NCI-H187 treated with DMSO at 0.1 percent for 48 hours (cell line): ENCODE data around the gene CMIP.

Experiments
- DNase-seq: peaks from one replicate; lab custom pipeline; 2025; lab: John Stamatoyannopoulos, UW

Gene CMIP

DNA sequence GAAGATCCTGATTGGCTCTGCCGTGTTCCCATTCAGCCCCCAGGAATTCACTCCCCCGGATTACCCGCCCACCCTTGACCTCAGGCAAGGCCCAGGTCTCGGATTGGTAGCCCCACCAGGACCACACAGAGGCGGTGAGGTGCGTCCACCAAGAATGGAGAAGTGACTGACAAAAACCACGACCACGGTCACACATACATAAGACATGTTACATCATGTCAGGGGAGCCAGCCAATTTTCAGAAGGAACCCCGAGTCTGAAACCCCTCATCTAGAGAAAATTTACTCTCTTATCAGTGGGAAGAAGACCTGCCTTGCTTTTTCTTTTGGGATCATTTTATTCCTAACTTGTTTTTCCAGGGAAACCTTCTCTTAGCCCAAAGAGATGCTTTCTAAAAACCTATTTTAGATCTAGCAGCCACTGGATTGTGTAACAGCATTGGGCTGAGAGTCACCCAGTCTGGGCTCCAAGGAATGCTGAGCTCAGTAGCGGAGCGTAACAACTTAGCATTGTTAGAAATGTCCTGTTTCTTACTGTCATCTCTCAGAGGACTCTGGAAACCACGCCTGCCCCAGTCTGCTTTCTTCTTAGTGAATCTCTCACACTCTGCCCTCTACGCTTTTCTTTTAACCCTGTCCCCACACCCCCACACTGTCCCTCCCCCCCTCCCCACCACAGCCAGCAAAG, 164.1 kb downstream of the CMIP start:
- no peak for DNase-seq

DNA sequence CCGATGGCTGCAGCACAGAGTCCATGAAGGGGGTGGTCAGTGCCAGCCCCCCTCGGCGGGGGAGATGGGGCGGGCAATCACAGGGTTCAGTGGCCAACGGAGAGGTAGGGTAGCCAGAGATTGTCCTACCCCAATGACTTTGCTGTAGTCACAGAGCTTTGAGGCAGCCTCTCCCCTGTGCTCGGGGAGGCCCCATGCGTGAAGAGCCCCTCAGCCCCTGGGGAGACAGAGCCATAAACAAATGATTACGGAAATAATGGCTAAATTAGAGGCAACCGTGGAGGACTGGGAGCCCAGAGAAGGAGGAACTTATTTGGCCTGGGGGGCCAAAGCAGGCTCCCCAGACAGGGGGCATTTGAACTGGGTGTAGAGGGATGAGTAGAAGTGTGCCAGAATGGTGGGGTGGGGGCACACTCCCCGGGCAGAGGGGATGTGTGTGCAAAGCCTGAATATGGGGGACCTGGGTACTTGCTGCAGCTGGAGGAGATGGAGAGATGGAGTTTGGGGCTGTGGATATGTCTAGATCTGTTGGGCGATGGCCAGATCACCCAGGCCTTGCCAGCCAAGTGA, 164.8 kb downstream of the CMIP start:
- no peak for DNase-seq

DNA sequence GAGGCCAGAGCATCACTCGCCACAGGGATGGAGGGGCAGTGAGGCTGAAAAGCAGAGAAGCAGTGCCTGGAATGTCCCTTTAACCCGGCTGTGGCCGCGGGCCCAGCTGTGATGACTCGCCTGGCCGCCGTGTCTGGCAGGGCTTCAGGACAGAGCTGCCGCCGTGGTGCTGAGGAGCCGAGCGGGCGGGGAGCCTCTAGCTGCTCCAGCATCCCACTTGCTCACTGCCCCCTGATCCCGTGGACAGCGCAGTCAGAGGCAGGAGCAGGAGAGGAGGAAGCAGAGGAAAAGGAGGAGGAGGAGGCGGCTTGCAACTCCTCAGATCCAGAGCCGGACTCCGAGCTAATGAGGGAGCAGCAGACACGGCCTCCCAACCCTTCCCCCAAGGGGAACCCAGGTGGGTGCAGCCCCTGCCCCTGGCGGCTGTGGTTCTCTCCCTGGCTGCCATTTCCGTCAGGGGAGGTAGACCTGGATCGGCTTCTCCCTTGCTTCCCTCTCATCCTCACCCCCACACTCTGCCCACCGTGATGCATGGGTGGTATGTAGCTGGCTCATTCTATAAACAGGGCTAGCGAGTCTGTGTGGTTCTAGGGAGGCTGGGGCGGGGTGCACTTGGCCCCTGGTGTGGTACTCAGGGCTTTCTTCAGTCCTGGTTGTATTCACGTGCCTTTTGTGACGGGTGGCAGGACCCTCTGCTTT, 165.7 kb downstream of the CMIP start:
- DNase-seq: no peak

GRCh38 chr16:81610936-81611335, 166.3 kb downstream of the CMIP start:
- DNase-seq: no peak

DNA sequence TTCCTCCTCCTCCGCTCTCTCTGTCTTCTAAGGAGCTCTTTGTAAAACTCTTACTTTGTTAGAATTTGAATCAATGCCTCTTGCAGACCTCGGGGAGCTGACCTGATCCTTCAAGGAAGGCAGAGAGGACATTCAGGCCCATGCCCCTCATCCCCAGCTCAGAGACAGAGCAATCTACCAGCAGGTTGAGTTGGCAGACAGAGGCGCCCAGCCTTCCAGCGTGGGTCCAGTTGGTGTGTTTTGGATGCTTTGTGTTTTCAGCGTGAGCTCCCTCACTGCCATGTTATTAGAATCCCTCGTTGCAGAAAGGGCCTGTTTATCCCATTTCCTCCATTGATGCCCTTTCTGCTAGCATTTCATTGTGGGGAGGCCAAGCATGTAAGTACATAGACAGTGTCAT, 167.1 kb downstream of the CMIP start:
- no peak for DNase-seq

DNA sequence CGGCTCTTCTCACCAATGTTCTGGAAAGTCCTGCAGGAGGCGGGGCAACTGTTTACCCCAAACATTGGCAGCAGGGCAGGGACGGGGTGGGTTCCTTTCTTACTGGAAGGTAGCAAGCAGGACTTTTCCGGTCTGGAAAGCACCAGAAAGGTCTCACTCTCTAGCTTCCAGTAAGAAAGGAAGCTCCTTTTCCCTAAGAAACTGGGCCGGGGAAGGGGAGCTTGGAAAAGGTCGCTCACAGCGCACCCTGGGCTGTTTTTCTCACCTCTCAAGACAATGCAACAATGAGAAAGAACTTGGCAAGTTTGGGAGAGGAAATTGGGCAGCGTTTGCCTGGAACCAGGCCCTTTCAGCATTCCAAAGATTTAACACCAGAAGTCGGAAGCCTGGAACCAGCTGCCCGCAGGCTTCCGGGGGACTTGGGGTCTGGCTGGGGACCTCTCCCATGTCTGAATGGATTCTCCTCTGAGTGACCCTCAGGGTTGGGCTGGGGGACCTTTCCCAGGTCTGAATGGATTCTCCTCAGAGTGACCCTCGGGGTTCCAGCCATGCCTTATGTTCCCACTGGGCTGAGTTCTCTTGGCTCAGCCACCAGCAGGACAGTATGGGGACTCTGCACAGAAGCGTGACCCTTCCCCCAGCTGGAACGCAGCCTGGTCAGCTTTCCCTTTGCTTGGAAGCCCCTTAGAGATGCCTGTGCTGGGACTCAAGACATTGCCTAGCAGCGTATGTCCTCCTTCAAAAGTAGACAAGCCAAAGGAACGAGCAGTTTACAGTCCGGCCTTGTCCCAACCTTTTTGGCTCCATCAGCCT, 167.9 kb downstream of the CMIP start:
- DNase-seq: no peak

GRCh38 chr16:81614171-81614570, 169.6 kb downstream of the CMIP start:
- DNase-seq: no peak

- DNase-seq: no peak
These were observed 170.2 kb downstream of the CMIP start for GRCh38 chr16:81614654-81615359.

DNA sequence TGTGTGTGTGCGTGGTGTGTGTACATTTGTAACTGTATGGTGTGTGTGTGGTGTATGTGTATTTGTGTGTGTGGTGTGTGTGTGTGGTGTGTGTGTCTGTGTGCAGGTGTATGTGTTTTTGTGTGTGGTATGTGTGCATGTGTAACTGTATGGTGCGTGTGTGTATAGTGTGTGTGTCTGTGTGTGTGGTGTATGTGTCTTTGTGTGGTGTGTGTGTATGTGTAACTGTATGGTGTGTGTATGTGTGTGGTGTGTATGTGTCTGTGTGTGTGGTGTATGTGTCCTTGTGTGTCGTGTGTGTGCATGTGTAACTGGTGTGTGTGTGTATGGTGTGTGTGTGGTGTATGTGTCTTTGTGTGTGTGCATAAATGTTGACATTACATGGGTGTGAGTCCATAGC, 170.8 kb downstream of the CMIP start:
- DNase-seq: no peak

DNA sequence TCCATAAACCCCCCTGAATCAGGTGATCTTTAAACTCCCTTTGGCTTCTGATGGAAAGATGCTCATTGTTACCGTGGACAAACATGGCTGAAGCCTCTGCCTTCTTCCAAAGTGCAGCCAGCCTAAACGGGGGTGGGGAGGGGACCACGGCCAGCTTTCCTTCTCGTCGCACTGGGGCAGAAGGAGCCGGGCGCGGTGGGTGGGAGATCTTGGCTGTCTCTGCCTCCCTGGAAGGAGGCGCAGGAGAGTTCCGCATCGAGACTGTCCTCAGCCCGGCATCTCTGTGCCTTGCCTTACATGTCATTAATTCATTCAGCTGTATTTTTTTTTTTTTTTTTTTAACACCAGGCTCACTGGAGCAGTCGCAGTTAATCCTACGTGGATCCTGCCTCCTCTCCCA, 171.2 kb downstream of the CMIP start:
- DNase-seq: no peak

- DNase-seq: no peak
These were observed 171.9 kb downstream of the CMIP start for GRCh38 chr16:81616321-81617020.

GRCh38 chr16:81617021-81617346, 172.4 kb downstream of the CMIP start:
- no peak for DNase-seq

DNA sequence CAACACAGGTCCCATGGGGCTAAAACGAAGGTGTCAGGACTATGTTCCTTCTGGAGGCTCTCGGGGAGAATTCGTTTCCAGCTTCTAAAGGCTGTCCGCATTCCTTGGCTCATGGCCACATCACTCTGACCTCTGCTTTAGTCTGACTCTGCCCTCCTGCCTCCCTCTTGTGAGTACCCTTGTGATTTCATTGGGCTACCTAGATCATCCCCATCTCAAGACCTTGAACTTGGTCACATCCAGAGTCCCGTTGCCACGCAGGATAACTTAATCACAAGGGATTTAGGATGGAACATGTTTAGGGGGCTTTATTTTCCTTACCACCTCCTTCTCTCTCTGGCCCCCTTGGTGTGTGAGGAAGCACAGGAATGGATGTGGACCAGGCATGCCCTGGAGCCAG, 173.6 kb downstream of the CMIP start:
- no peak for DNase-seq

DNA sequence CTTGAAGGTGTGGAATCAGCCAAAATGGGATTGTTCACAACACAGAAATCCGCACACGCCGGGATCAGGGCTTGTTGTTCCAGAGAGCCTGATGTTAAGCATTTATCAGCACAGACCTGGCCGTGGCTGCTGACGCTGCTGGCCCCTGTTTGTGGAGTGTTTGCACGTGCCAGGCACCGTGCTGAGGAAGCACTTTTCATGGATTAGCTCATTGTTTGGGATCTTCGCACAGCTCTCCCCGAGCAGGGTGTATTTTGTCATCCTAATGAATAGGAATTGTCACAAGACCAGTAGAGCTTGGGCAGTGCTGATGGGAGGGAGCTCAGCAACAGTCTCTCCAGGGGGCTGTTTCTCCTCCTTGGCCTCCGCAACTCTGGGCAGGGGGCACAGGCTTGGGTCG, 174.1 kb downstream of the CMIP start:
- DNase-seq: no peak

DNA sequence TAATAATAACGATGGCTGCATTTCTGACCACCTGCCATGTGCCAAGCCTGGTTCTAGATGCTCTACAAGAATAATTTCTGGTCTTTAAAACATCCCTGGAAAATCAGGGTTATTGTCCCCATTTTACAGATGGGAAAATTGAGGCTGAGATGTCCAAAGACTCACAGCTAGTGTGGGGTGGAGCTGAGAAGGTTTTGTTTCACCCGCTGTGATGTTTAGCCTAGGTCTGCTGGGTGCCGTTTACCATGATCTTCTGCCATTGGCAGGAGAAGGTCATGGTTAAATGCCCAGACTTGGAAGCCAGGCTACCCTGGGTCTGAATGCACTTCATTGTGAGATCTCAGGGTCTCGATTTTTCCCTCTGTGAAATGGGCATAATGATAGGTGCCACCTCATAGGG, 175.4 kb downstream of the CMIP start:
- DNase-seq: no peak

DNA sequence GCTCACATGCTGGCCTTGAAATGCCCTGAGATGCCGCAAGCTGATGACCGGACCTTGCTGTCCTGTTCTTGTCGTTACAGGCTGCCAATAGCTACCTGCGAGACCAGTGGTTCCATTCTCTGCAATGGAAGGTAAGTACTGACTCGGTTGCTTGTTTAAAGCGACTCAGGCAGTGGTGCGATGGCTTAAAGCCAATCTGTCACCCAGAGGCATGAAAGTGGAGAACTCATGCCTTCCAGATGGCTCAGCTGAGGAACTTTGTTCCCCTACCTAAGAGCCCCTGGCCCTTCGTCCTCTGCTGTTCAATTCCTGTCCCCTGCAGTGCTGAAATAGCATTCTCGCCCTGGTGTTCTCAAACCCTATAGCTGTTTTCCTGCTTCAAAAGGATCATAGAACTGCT, 176.2 kb downstream of the CMIP start:
- no peak for DNase-seq

DNA sequence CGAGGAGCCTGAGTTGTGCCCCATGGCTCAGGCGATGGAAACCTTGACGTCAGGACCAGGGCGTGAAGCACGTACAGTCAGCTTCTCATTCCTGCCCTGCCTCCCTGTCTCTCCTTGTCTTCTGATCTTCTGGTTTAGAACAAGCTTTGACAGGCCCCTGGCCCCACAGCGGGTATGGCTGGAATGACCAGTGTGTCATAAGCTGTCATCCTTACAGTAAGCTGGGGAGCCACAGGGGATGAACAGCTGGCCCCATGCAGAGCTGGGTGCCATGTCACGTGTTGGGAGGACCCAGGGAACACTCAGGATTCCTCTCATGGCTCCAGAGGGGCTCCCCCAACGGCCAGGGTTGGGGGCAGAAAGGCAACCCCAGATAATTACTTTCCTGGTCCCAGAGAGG, 176.9 kb downstream of the CMIP start:
- DNase-seq: no peak

GRCh38 chr16:81623365-81624102, 178.9 kb downstream of the CMIP start:
- DNase-seq: no peak

- DNase-seq: no peak
These were observed 179.8 kb downstream of the CMIP start for GRCh38 chr16:81624403-81624759.

DNA sequence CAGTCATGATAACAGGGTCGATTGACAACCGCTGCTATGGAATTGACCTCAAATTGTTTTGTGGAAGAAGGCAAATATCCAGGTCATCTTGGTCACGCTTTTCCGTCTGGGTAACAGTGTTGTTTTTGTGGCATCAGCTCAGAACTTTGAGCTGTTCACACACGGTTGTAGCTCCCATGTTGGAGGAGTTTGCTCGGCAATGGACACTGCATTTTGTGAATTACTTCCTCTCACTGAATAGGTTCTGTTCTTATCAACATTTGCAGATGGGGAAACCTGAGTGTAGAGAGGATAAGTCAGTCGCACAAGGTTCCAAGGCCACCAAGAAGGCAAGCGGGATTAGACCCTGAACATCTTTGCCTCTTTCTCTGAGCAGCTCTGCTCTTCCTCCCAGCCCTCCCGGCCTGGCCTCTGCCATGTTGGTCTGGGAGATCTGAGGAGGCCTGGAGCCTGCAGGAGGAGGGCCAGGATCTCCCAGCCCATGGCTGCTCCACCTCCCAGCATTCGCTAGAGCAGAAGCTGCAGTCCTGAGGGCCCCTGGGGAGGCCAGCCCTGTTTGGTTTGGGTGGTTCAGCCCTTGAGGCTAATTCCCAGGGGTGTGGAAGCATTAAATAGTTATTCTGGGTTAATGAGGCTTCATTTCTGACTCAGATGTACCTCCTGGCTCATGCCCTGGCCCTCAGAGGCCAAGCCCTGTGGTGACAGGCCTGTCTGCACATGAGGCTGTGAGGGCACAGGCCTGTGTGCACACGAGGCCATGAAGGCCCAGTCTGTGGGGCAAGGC, 180.3 kb downstream of the CMIP start:
- no peak for DNase-seq
